Measurements from ENCODE around the gene EYS. TPM values are rescaled to one million over a fixed set of nuclear protein-coding genes. Genes with fewer than 3 reads are reported as not detected.

EYS gene
- total and polyA plus RNA-seq, 4 donors, result 0.08 to 0.63 (median 0.36) TPM

- no peak for TF ChIP-seq ATF3 (IDR thresholded peaks at IDR 0.05)
These were observed 868.3 kb downstream of the EYS start (continued) for GRCh38 chr6:64838726-64839125.

DNA sequence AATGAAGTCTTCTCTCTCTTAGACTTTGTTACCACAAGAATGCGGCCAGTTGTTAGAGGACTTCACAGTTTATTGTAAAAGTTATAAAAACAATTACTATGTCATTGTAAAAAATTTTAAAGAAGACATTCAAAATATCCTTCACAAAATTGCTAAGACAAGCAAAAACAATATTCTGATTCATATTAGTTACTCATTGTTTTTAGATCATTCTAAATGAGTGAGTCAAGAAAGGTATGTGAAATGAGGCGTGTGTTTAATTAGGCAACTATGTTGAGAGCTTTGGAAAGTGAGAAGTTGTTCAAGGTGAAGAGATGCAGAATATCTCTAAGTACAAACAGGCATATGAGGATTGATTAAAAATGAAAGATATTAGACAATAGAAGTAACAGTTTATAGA lies 875.3 kb downstream of the EYS start:
- 62% methylated on average over 2 of the region's 2 CpGs for WGBS
- H3K36me3 ChIP-seq (ENCODE audit: control insufficient read depth in 4 of 4, insufficient read depth in 3 of 4, low read depth in 1 of 4, low read length in 3 of 4), result no peaks in the 10 kb centered on the region
- no peaks in the 10 kb centered on the region for H3K4me1 ChIP-seq (ENCODE audit: control insufficient read depth in 4 of 4, insufficient read depth in 4 of 4, low read length in 3 of 4)
- no peak overlapping the region for H3K4me3 ChIP-seq (ENCODE audit: low read depth in 1 of 3, low read length in 3 of 3)
- no peak for TF ChIP-seq RXRA (IDR thresholded peaks at IDR 0.05)
- TF ChIP-seq, protein P1, sequence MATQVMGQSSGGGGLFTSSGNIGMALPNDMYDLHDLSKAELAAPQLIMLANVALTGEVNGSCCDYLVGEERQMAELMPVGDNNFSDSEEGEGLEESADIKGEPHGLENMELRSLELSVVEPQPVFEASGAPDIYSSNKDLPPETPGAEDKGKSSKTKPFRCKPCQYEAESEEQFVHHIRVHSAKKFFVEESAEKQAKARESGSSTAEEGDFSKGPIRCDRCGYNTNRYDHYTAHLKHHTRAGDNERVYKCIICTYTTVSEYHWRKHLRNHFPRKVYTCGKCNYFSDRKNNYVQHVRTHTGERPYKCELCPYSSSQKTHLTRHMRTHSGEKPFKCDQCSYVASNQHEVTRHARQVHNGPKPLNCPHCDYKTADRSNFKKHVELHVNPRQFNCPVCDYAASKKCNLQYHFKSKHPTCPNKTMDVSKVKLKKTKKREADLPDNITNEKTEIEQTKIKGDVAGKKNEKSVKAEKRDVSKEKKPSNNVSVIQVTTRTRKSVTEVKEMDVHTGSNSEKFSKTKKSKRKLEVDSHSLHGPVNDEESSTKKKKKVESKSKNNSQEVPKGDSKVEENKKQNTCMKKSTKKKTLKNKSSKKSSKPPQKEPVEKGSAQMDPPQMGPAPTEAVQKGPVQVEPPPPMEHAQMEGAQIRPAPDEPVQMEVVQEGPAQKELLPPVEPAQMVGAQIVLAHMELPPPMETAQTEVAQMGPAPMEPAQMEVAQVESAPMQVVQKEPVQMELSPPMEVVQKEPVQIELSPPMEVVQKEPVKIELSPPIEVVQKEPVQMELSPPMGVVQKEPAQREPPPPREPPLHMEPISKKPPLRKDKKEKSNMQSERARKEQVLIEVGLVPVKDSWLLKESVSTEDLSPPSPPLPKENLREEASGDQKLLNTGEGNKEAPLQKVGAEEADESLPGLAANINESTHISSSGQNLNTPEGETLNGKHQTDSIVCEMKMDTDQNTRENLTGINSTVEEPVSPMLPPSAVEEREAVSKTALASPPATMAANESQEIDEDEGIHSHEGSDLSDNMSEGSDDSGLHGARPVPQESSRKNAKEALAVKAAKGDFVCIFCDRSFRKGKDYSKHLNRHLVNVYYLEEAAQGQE (IDR thresholded peaks at IDR 0.05), result no peak
- TF ChIP-seq SP1 (IDR thresholded peaks at IDR 0.05), result no peak
- TF ChIP-seq MAX (IDR thresholded peaks at IDR 0.05), result no peak
- TF ChIP-seq FOXA1 (IDR thresholded peaks at IDR 0.05), result no peak
- TF ChIP-seq TAF1 (conservative IDR thresholded peaks at IDR 0.05), result no peak
- no peak for TF ChIP-seq HNF4G (IDR thresholded peaks at IDR 0.05)
- no peak for TF ChIP-seq RAD21 (IDR thresholded peaks at IDR 0.05)
- TF ChIP-seq, protein P2, sequence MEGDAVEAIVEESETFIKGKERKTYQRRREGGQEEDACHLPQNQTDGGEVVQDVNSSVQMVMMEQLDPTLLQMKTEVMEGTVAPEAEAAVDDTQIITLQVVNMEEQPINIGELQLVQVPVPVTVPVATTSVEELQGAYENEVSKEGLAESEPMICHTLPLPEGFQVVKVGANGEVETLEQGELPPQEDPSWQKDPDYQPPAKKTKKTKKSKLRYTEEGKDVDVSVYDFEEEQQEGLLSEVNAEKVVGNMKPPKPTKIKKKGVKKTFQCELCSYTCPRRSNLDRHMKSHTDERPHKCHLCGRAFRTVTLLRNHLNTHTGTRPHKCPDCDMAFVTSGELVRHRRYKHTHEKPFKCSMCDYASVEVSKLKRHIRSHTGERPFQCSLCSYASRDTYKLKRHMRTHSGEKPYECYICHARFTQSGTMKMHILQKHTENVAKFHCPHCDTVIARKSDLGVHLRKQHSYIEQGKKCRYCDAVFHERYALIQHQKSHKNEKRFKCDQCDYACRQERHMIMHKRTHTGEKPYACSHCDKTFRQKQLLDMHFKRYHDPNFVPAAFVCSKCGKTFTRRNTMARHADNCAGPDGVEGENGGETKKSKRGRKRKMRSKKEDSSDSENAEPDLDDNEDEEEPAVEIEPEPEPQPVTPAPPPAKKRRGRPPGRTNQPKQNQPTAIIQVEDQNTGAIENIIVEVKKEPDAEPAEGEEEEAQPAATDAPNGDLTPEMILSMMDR (IDR thresholded peaks at IDR 0.05; ENCODE audit: low read depth, low read length, missing input control), result no peak
- no peak for TF ChIP-seq NR2F2 (IDR thresholded peaks at IDR 0.05)
- TF ChIP-seq ZBTB33 (IDR thresholded peaks at IDR 0.05), result no peak
- TF ChIP-seq ATF3 (IDR thresholded peaks at IDR 0.05), result no peak
- TF ChIP-seq JUND (IDR thresholded peaks at IDR 0.05), result no peak
- TF ChIP-seq HNF4A (conservative IDR thresholded peaks at IDR 0.05), result no peak
- no peak for TF ChIP-seq EGR1 (IDR thresholded peaks at IDR 0.05; ENCODE audit: low read depth in 2 of 2)
- TF ChIP-seq YY1 (IDR thresholded peaks at IDR 0.05), result no peak
- no peak for TF ChIP-seq FOXA2 (IDR thresholded peaks at IDR 0.05)
- no peak for TF ChIP-seq GABPA (IDR thresholded peaks at IDR 0.05 in 1 of 2, conservative IDR thresholded peaks at IDR 0.05 in 1 of 2)
- H3K9me3 ChIP-seq (ENCODE audit: control insufficient read depth in 4 of 4, low read length in 3 of 4), result no peaks in the 10 kb centered on the region
- no peak for DNase-seq (ENCODE audit: low spot score)
- no peak overlapping the region for H3K9ac ChIP-seq (ENCODE audit: low read depth in 1 of 2, low read length in 2 of 2)
- H3K27me3 ChIP-seq (ENCODE audit: control insufficient read depth in 4 of 4, insufficient read depth in 4 of 4, low read length in 3 of 4), result no peaks in the 10 kb centered on the region
- no peak overlapping the region for H3K27ac ChIP-seq (ENCODE audit: low read depth in 1 of 2, low read length in 2 of 2)
